K562 (cell line): ENCODE measurements around the gene ASS1. TPM values are rescaled to one million over a fixed set of nuclear protein-coding genes. Genes with fewer than 3 reads are reported as not detected.

Experiments used
- ATAC-seq: fragments of 200-7000 bp; cut with Tn5 transposase; 3 replicates; pipeline ENCODE4 v1.9.1; 2020; ENCODE audit warnings: moderate library complexity
- BruUV-seq: library from RNA; stranded (reverse); fragments of 400-500 nt; replicated peaks from 2 replicates; lab custom pipeline; 2021; lab: Mats Ljungman, UMichigan
- CTCF ChIA-PET: fragments of 300-600 bp; formaldehyde crosslinking; extraction: SDS; loops from one replicate; lab custom pipeline; 2021; ENCODE audit warnings: low intra/inter-chr PET ratio; lab: Yijun Ruan, JAX
- POLR2A ChIA-PET: fragments of 300-600, 350-650 bp; sonication (Branson Sonifier 250); formaldehyde crosslinking; extraction: SDS; loops from one replicate; lab custom pipeline; 2021; ENCODE audit warnings: antibody characterized with exemption, inconsistent platforms; lab: Yijun Ruan, JAX
- DNase-seq, 4 experiments: peaks; one replicate each; pipeline versions ENCODE4 v3.0.0 to v3.0.0-alpha.2; 2011 to 2018; ENCODE audit warnings: low spot score in 3 of 4, mixed read lengths in 3 of 4; ENCODE audit errors: extremely low read depth in 1 of 4
- FAIRE-seq: peaks from 2 replicates; lab custom pipeline; 2011; peaks lifted over from hg19 to GRCh38; lab: Jason Lieb, UNC
- H2AFZ ChIP-seq: 2 replicates; pipeline ENCODE4 v1.6.0; 2011; ENCODE audit warnings: low read depth, low read length, control low read depth, inconsistent platforms
- H3K27ac ChIP-seq: fragments of 200-600 bp; 3 replicates; pipeline ENCODE4 v1.8.0; 2011; ENCODE audit warnings: low read depth, mild to moderate bottlenecking, control low read depth, inconsistent platforms, low read length, moderate library complexity, mixed read lengths; ENCODE audit errors: extremely low read depth
- H3K27me3 ChIP-seq, 2 experiments: fragments of 300-600 bp in 1 of 2; 2 replicates in 1 of 2; 3 replicates in 1 of 2; pipeline versions ENCODE4 v1.6.0 to v1.8.0; 2011; ENCODE audit warnings: inconsistent platforms in 2 of 2, low read length in 2 of 2, mild to moderate bottlenecking in 1 of 2, mixed read lengths in 1 of 2, moderate library complexity in 1 of 2; ENCODE audit not compliant: control insufficient read depth in 2 of 2, insufficient read depth in 2 of 2
- H3K36me3 ChIP-seq: fragments of 300-600 bp; 3 replicates; pipeline ENCODE4 v1.8.0; 2011; ENCODE audit warnings: mild to moderate bottlenecking, low read length, inconsistent platforms; ENCODE audit not compliant: control insufficient read depth, insufficient read depth
- H3K4me1 ChIP-seq, 2 experiments: fragments of 200-600 bp in 1 of 2; replicated peaks in 1 of 2; 2 replicates in 1 of 2; 3 replicates in 1 of 2; pipeline versions ENCODE4 v1.5.1 to v1.8.0; 2011; ENCODE audit warnings: inconsistent platforms in 2 of 2, low read length in 2 of 2, mild to moderate bottlenecking in 1 of 2, mixed read lengths in 1 of 2, moderate library complexity in 1 of 2; ENCODE audit not compliant: control insufficient read depth in 2 of 2, insufficient read depth in 2 of 2
- H3K4me2 ChIP-seq: 2 replicates; pipeline ENCODE4 v1.6.1; 2011; ENCODE audit warnings: low read length, control low read depth, inconsistent platforms, mixed read lengths; ENCODE audit not compliant: insufficient read depth
- H3K4me3 ChIP-seq: fragments of 200-600 bp; sonication (generic), shearing (Covaris generic); 2 replicates; pipeline ENCODE4 v1.5.1; 2016; ENCODE audit warnings: control low read depth, inconsistent platforms
- H3K79me2 ChIP-seq: fragments of 200-600 bp; 3 replicates; pipeline ENCODE4 v1.8.0; 2011; ENCODE audit warnings: low read length, inconsistent platforms; ENCODE audit not compliant: control insufficient read depth, insufficient read depth
- H3K9ac ChIP-seq, 2 experiments: 2 replicates each; pipeline versions ENCODE4 v1.6.0 to v1.6.1; 2011; ENCODE audit warnings: low read depth in 2 of 2, low read length in 2 of 2, control low read depth in 1 of 2, inconsistent platforms in 1 of 2, mild to moderate bottlenecking in 1 of 2, mixed read lengths in 1 of 2; ENCODE audit not compliant: insufficient read depth in 1 of 2
- H3K9me1 ChIP-seq: one replicate; pipeline ENCODE4 v1.6.0; 2011; ENCODE audit warnings: inconsistent platforms, mild to moderate bottlenecking, low read length, moderate library complexity; ENCODE audit not compliant: control insufficient read depth, insufficient read depth
- H3K9me3 ChIP-seq: replicated peaks from 2 replicates; pipeline ENCODE4 v1.5.1; 2011; ENCODE audit warnings: low read depth, low read length, inconsistent platforms; ENCODE audit not compliant: control insufficient read depth, insufficient read depth
- H4K20me1 ChIP-seq: replicated peaks from 2 replicates; pipeline ENCODE4 v1.6.1; 2011; ENCODE audit warnings: low read length, inconsistent platforms, mixed read lengths; ENCODE audit not compliant: control insufficient read depth, insufficient read depth
- EGR1 ChIP-seq: fragments of 450-650 bp; conservative IDR thresholded peaks from 2 replicates; pipeline ENCODE4 v1.6.1; 2017; ENCODE audit warnings: mild to moderate bottlenecking
- FOXK2 ChIP-seq, 2 experiments: fragments of 450-650 bp; IDR thresholded peaks in 1 of 2; conservative IDR thresholded peaks in 1 of 2; 2 replicates each; pipeline ENCODE4 v1.6.1; 2016; ENCODE audit warnings: low read depth in 2 of 2, mild to moderate bottlenecking in 1 of 2
- WGBS: fragments of 100-300 bp; shearing (Covaris generic); methylation state at CpG from one replicate; pipeline ENCODE4 v1.1.6; 2016; ENCODE audit warnings: low coverage, mixed read lengths; ENCODE audit not compliant: insufficient coverage; ENCODE audit errors: missing lambda C conversion rate; 5-methylcytosine and 5-hydroxymethylcytosine counted together
- in situ Hi-C: fragments of 300-500 bp; cut with MboI; formaldehyde crosslinking; loops from 4 replicates; pipeline ENCODE4 v1.15.0; 2018; ENCODE audit warnings: inconsistent platforms, mixed read lengths
- intact Hi-C: fragments of 100-400 bp; cut with micrococcal nuclease; formaldehyde crosslinking; loops from 2 replicates; pipeline ENCODE4 v1.14.2; 2022
- polyA plus RNA-seq, 8 experiments: library from polyadenylated mRNA; depleted of rRNA in 4 of 8; stranded (reverse) in 5 of 8; unstranded in 3 of 8; fragments of >200 nt; fragmentation: Nextera tagmentation in 2 of 8; fragmentation: Illumina TruSeq in 1 of 8; extraction: Ambion mirVana in 2 of 8; extraction: Trizol in 1 of 8; gene quantifications; 2 replicates each; pipeline versions ENCODE4 v1.2.1 to v1.2.3, GENCODE V29; 2011 to 2014; ENCODE audit warnings: inconsistent platforms in 1 of 8, missing spikeins in 1 of 8
- total RNA-seq, 7 experiments: library from RNA; depleted of rRNA in 6 of 7; stranded (reverse); fragments of >200 nt in 6 of 7; fragmentation: Illumina TruSeq in 2 of 7; extraction: Trizol in 2 of 7; gene quantifications; 2 replicates each; pipeline versions ENCODE4 v1.2.1 to v1.2.3, GENCODE V29; 2011 to 2021; ENCODE audit warnings: low replicate concordance in 1 of 7
- TF ChIP-seq, protein P1 (sequence below): fragments of 250-450 bp; sonication (Bioruptor Pico); IDR thresholded peaks from 2 replicates; pipeline ENCODE4 v1.8.0; 2021; ENCODE audit warnings: mild to moderate bottlenecking, moderate library complexity

The ASS1 gene
- total and polyA plus RNA-seq, 9 of the 15 experiments (the other 6 are each of a cell fraction or from before 2014, with no cell fraction given): 1.5 to 5.7 (median 3.7) TPM

DNA sequence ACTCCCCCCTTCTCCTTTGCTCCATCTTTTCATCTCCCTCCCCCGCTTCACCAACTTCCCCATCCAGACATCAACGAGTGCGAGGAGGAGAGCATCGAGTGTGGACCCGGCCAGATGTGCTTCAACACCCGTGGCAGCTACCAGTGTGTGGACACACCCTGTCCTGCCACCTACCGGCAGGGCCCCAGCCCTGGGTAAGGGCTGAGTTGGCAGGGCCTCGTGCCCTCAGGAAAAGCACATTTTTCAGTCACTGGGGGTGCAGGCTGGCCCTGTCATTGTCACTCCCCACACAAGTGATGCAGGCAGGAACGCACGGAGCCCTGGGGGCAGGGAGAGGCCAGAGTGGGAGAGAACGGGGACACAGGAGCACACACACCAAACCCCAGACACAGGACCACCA, 12.4 kb upstream of the ASS1 start (continued):
- TF ChIP-seq, protein P1, sequence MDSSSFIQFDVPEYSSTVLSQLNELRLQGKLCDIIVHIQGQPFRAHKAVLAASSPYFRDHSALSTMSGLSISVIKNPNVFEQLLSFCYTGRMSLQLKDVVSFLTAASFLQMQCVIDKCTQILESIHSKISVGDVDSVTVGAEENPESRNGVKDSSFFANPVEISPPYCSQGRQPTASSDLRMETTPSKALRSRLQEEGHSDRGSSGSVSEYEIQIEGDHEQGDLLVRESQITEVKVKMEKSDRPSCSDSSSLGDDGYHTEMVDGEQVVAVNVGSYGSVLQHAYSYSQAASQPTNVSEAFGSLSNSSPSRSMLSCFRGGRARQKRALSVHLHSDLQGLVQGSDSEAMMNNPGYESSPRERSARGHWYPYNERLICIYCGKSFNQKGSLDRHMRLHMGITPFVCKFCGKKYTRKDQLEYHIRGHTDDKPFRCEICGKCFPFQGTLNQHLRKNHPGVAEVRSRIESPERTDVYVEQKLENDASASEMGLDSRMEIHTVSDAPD (CRISPR knock-in tag): no peak

DNA sequence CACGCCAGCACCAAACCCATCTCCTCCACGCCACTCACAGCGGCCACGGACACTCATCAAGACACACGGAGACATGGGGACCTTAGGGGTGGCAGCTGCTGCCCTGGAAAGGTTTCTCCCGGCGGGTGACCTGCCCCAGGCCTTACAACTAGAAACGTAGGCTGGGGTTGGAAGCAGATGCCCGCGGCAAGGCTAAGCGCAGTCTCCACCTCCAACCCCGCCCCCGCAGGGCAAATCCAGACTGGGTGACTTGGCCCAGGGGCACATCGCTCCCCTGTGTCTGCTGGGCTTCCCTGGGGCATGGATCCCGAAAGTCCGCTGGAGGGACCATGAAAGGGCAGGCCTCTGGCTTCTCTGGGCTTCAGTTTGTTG, 12.0 kb upstream of the ASS1 start:
- no peak overlapping the region for H3K27ac ChIP-seq
- H3K79me2 ChIP-seq: no peaks in the 10 kb centered on the region
- TF ChIP-seq EGR1 (0 out of 2 replicates have a peak, but pooled peaks have one; percentile 20), FOXK2 (conservative IDR thresholded peaks at IDR 0.05 in 1 of 2, IDR thresholded peaks at IDR 0.05 in 1 of 2; ENCODE audit: low read depth in 2 of 2) (no peak)
- H3K27me3 ChIP-seq: peaks cover 13 to 68% of the 10 kb centered on the region in 2 experiments; a peak in 4 of 5 replicates
- ATAC-seq (no peak), DNase-seq (no peak), FAIRE-seq (no peak)
- POLR2A ChIA-PET: no interaction called here
- H3K4me3 ChIP-seq: no peak overlapping the region
- BruUV-seq: no TSS peak
- no peaks in the 10 kb centered on the region for H3K9me1 ChIP-seq
- in situ Hi-C loops (no loop called here), intact Hi-C loops (no loop called here)
- no peak overlapping the region for H3K9ac ChIP-seq
- 0 out of 2 replicates have a peak, but pooled peaks cover 2% of the 10 kb centered on the region for H4K20me1 ChIP-seq
- H3K4me2 ChIP-seq: no peak overlapping the region
- CTCF ChIA-PET: no interaction called here
- no peaks in the 10 kb centered on the region for H3K36me3 ChIP-seq
- H3K4me1 ChIP-seq: peaks cover 0 to 36% of the 10 kb centered on the region in 2 experiments; a peak in 2 of 5 replicates
- H2AFZ ChIP-seq: no peak overlapping the region
- H3K9me3 ChIP-seq: peaks cover 3% of the 10 kb centered on the region; the same call in 1 of the 2 replicates
- WGBS: 15% methylated on average over 15 of the region's 16 CpGs
